AG08395 (cell line): ENCODE measurements around the gene TEC.
"Not testable (repeated sequence)": the region's sequence is repeated elsewhere in the genome, so short reads cannot be mapped to it uniquely, and the experiment has no call there.

Source experiments
- DNase-seq: peaks from one replicate; pipeline ENCODE4 v3.0.0; 2012; ENCODE audit warnings: mixed read lengths, low spot score

Gene TEC

DNA sequence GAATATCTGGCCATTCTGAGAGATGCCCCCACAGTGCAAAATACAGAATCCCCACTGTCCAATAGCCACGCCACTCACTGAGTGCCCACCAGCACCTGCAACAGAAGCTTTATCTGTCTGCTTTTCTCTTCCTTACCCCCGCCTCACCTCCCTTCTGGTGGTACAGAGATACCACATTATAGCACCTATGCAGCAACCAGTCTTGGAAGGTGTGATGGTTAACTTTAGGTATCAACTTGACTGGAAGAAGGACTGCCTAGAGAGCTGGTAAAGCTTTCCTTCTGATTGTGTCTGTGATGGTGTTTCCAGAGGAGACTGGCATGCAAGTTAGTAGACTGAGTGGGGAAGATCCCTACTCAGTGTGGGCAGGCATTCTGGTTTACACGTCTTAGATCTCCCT is 73.8 kb downstream of the TEC start:
- no peak for DNase-seq

- no peak for DNase-seq
Observed at GRCh38 chr4:48195374-48195773, 74.3 kb downstream of the TEC start.

- DNase-seq = no peak
Observed at GRCh38 chr4:48194971-48195370, 74.7 kb downstream of the TEC start.

DNA sequence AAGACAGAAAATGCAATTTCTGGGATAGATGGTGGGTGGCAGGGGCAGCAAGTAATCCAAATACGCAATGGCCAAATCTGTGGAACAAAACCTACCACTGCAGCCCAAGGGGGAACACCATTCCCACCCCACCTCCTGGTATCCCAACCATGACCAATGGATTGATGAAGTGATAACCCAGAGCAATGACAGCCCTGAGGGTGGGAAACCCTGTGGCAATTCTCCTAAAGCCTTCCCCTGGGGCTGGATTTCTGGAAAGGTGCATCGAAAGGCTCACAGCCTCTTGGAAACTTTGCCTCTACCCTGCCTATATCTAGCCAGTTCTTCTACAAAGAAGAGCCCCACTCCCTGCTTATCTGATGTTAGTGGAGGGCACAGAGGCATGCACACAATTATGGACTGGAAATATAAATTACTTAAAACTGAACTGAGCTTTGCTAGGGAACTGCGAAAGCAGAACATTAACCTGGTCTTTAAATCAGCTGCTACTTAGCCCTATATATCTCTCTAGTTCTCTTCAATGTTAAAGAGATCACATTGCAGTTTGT is 75.6 kb downstream of the TEC start:
- no peak for DNase-seq

GRCh38 chr4:48193096-48193836 is 76.4 kb downstream of the TEC start:
- DNase-seq = no peak

GRCh38 chr4:48191758-48192157 is 77.9 kb downstream of the TEC start:
- DNase-seq = no peak

- DNase-seq = no peak
Observed at GRCh38 chr4:48190839-48191238, 78.8 kb downstream of the TEC start.

DNA sequence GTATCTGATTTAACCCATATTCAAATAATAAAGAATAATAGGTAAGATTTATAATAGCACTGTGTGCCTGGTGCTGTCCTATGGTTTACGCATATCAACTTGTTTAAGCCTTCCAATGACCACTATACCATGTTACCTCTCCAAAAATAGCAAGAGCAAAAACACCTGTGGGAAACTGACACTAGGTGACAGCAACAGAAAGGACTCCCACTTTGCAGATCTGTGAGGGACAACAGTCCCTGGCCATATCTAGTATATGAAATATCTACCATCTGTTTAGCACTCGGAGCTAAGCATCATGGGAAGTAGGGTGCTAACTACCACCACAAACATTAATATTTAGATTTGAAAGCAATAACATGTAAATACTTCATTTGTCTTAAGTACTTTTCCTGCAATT is 79.9 kb downstream of the TEC start:
- no peak for DNase-seq

- no peak for DNase-seq
Observed at GRCh38 chr4:48188390-48188789, 81.2 kb downstream of the TEC start.

DNA sequence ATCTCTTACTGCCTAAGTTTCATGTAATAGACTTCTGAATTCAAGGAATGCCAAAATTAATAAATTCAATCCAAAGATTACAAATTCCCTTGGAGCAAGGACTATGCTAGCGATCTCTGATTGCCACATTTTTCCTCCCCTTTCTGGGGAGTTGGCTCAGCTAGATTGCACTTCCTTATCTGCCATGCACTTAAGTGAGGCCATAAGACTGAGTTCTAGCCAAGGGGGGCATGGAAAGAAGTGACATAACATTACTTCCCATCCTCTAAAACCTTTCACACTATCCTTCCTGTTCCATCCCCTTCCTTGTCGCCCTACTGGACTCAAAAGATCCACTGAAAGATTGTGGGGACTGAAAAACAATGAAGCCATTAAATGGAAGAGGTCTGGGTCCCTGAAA is 81.8 kb downstream of the TEC start:
- no peak for DNase-seq

DNA sequence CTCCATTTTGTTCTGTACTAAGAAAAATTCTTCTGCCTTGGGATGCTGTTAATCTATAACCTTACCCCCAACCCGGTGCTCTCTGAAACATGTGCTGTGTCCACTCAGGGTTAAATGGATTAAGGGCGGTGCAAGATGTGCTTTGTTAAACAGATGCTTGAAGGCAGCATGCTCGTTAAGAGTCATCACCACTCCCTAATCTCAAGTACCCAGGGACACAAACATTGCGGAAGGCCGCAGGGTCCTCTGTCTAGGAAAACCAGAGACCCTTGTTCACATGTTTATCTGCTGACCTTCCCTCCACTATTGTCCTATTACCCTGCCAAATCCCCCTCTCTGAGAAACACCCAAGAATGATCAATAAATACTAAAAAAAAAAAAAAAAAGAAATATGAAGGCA is 82.6 kb downstream of the TEC start:
- DNase-seq = not testable (repeated sequence)

- not testable (repeated sequence) for DNase-seq
Observed at GRCh38 chr4:48186394-48186793, 83.2 kb downstream of the TEC start.

DNA sequence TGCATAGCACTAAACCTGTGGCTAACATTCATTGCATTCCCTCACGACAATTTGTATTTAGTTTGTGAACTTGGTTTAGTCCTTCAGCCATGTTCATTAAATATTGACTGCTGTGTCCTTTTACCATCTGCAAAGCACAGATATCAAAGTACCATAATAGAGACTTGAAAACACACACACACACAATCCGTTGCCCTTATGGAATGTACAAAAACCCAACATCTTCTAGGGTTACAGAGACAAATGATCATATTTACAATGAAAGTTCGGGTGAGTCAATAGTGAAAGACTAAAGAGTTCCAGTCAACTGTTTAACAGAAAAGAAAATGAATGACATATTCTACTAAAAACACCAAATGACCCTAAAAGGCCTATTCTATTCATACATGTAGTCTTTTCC is 84.8 kb downstream of the TEC start:
- no peak for DNase-seq

DNA sequence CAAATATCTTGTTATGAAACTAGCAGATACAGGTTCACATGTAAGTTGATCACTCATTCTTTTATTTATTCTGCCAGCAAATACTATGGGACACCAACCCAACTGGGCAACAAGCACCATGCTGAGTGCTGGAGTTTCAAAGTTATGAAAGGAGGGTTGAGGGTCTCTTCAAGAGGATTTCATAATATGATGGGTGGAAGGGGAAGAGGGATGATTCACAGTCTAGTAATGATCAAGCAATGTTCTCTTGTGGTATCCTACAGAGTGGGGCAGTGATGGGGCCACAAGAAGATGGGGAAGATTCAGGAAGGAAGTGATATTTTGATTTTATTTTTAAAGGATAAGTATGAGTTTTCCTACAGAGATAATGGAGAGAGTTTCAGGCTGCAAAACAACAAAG is 89.4 kb downstream of the TEC start:
- no peak for DNase-seq

DNA sequence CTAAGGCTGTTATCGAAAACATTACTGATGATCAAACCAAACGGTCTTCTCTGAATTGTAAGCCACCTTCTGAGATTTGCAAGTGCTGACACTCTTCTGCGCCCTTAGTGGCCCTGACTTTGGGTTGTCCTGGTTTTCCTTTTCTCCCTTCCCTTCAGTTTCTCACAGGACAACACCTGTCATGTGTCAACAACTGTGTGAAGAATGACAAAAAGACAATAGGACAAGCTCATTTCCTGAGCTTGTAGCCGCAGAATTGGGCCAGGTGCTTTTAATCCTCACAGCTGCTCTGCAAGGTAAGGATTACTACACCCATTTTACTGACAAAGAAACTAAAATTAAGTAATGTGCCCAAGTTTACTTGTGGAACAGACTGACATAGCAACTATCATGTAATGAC is 90.7 kb downstream of the TEC start:
- DNase-seq = no peak

DNA sequence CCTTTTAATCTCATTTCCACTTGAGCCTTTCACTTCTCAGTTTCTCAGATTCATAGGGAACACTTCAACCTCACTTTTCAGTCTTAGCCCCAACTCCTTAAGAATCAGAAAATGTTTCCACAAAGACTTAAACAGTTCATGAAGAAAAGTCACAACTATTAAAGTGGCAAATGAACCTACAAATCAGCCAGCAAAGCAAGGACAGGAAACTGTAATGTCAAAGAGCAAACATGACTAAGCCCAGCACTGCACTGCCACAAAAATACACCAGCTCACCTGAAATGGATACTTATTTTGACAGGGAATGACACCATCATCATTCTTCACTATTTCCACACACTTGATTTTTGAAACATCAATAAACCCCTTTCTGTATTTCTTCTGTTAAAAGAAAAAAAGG is 93.8 kb downstream of the TEC start:
- DNase-seq = no peak

GRCh38 chr4:48175328-48175727 is 94.3 kb downstream of the TEC start:
- DNase-seq = no peak

DNA sequence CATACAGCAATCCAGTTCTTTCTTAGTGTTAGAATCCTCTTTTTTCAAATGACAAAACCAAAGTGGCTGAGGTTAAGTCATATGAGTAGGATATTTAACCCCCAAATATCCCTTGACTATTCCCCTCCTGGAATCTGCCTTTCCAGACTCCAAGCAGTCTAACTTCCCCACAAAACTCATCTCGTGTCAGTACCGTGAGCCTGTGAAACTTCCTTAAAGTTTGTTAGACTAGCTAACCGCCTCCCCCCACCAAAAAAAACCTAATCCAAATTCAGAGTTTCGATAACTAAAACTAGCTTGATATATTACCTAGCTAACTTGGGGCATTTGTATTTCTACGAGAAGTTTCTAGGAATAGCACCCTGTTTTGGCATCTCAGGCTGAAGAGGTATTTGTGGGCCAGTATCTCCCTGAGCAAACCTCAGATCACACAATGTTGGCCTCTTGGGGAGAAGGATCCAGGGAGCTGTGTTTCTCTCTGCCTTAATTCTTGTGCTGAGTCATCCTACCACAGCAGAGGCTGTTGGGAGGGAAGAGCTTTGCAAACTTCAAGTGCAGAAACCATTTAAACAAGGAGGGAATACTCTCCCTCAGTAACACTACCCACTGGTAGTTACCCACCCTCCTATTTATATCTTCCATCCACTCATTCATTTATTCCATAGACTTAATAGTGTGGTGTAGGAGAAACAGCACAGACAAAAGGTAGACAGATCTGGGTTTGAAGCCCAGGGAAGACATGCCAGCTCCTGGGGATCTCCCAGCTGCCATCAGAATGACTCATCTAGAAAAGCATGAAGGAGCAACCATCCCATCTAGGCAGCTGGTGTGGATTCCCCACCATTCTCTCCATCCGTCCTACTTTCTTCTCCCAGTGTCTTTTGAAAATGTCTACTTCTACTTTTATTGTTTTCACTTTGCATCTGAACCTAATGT is 96.3 kb downstream of the TEC start:
- DNase-seq = peak; percentile 32

DNA sequence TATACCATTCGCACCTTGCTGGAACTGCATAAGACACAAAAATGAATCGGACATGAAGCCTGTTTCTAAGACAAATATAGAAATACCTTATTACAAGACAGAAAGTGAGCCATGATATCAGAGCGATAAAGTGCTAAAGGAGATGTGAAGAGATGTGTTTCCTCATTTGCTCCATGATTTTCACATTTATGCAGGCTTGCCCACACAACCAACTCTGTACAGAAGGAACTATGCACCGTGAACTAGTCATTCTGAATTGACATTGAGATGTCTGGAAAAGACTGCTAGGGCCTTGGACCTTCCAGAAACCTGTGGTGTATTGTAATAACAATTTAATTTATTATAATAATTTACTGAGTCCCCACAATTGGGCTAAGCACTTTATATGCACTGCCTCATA is 97.0 kb downstream of the TEC start:
- DNase-seq = no peak

DNA sequence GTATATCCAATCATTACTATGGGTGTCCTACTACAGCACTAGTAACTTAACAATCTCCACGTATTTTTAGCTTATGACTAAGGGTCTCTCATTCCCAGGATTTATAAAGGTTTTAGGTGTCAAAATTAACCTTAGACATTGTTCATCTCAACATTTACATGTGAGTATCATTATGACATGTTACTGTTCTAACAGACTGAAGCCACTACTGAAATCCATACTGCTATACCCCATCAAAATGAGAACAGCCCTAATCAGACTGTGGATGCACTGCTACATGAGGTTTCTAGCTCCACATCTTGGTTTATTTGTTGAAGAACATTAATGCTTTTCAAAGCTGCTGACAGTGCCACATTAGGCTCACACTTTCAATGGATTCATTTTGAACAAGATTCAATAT is 100.0 kb downstream of the TEC start:
- DNase-seq = no peak

GRCh38 chr4:48167538-48168263 is 101.9 kb downstream of the TEC start:
- no peak for DNase-seq

- DNase-seq = not testable (repeated sequence)
Observed at GRCh38 chr4:48164561-48164960, 105.1 kb downstream of the TEC start.
